IMR-90 (cell line): ENCODE measurements around the gene KCNK18. TPM values are rescaled to one million over a fixed set of nuclear protein-coding genes. Genes with fewer than 3 reads are reported as not detected.

Experiments
- ATAC-seq: fragments of 200-7000 bp; cut with Tn5 transposase; 2 replicates; pipeline ENCODE4 v1.9.1; 2020; ENCODE audit warnings: low read depth, mild to moderate bottlenecking, moderate library complexity
- BruUV-seq: library from RNA; stranded (reverse); fragments of 400-500 nt; replicated peaks from 2 replicates; lab custom pipeline; 2021; lab: Mats Ljungman, UMichigan
- CTCF ChIA-PET: fragments of 300-600 bp; formaldehyde crosslinking; extraction: SDS; loops from one replicate; lab custom pipeline; 2021; ENCODE audit warnings: antibody characterized with exemption; lab: Yijun Ruan, JAX
- POLR2A ChIA-PET: fragments of 300-600 bp; sonication (Branson Sonifier 250); formaldehyde crosslinking; loops from one replicate; lab custom pipeline; 2022; ENCODE audit warnings: antibody characterized with exemption; ENCODE audit not compliant: unreplicated experiment; lab: Charles Lee
- DNase-seq: peaks from one replicate; pipeline ENCODE4 v3.0.0; 2013
- H2AFZ ChIP-seq: replicated peaks from 2 replicates; pipeline ENCODE3; 2013; ENCODE audit warnings: low read length, mild to moderate bottlenecking; ENCODE audit not compliant: poor library complexity
- H2AK5ac ChIP-seq: 2 replicates; pipeline ENCODE4 v1.6.1; 2013; ENCODE audit warnings: low read depth, low read length, inconsistent platforms
- H2AK9ac ChIP-seq: replicated peaks from 2 replicates; pipeline ENCODE3; 2013; ENCODE audit warnings: mild to moderate bottlenecking, low read depth, low read length, moderate library complexity; ENCODE audit not compliant: poor library complexity
- H2BK120ac ChIP-seq: 2 replicates; pipeline ENCODE4 v1.6.1; 2013; ENCODE audit warnings: low read depth, low read length, inconsistent platforms
- H2BK15ac ChIP-seq: 3 replicates; pipeline ENCODE4 v1.6.1; 2013; ENCODE audit warnings: low read depth, low read length, inconsistent platforms
- H2BK20ac ChIP-seq: 2 replicates; pipeline ENCODE4 v1.6.1; 2013; ENCODE audit warnings: low read depth, mild to moderate bottlenecking, inconsistent platforms, low read length, moderate library complexity
- H2BK5ac ChIP-seq: 2 replicates; pipeline ENCODE4 v1.6.1; 2013; ENCODE audit warnings: mild to moderate bottlenecking, low read depth, low read length, inconsistent platforms; ENCODE audit not compliant: poor library complexity, severe bottlenecking
- H3K14ac ChIP-seq: replicated peaks from 2 replicates; pipeline ENCODE4 v1.6.1; 2013; ENCODE audit warnings: low read depth, low read length, inconsistent platforms
- H3K18ac ChIP-seq: 2 replicates; pipeline ENCODE4 v1.6.1; 2013; ENCODE audit warnings: low read depth, low read length, control low read depth
- H3K23ac ChIP-seq: 2 replicates; pipeline ENCODE4 v1.6.1; 2013; ENCODE audit warnings: low read depth, low read length, inconsistent platforms
- H3K27ac ChIP-seq: 2 replicates; pipeline ENCODE4 v1.5.1; 2013; ENCODE audit warnings: mild to moderate bottlenecking, control low read depth, low read length; ENCODE audit not compliant: insufficient read depth
- H3K27me3 ChIP-seq: 2 replicates; pipeline ENCODE4 v1.6.1; 2013; ENCODE audit warnings: low read length; ENCODE audit not compliant: control insufficient read depth, insufficient read depth
- H3K36me3 ChIP-seq: 2 replicates; pipeline ENCODE4 v1.6.1; 2013; ENCODE audit warnings: low read length, mixed read lengths; ENCODE audit not compliant: control insufficient read depth, insufficient read depth
- H3K4ac ChIP-seq: 2 replicates; pipeline ENCODE4 v1.6.1; 2013; ENCODE audit warnings: low read depth, low read length, inconsistent platforms
- H3K4me1 ChIP-seq: 2 replicates; pipeline ENCODE4 v1.6.1; 2013; ENCODE audit warnings: low read length, mixed read lengths; ENCODE audit not compliant: control insufficient read depth, insufficient read depth
- H3K4me2 ChIP-seq: 2 replicates; pipeline ENCODE4 v1.6.1; 2013; ENCODE audit warnings: low read depth, mild to moderate bottlenecking, control low read depth, low read length, moderate library complexity
- H3K4me3 ChIP-seq: 2 replicates; pipeline ENCODE4 v1.5.1; 2013; ENCODE audit warnings: low read depth, mild to moderate bottlenecking, control low read depth, low read length, moderate library complexity; ENCODE audit not compliant: insufficient read depth
- H3K56ac ChIP-seq: 2 replicates; pipeline ENCODE4 v1.6.1; 2013; ENCODE audit warnings: low read length, inconsistent platforms; ENCODE audit not compliant: insufficient read depth; ENCODE audit errors: extremely low read depth
- H3K79me1 ChIP-seq, 2 experiments: 2 replicates each; pipeline ENCODE4 v1.6.1; 2013; ENCODE audit warnings: low read length in 2 of 2, inconsistent platforms in 1 of 2, low read depth in 1 of 2
- H3K9ac ChIP-seq: 2 replicates; pipeline ENCODE4 v1.6.1; 2013; ENCODE audit warnings: low read depth, low read length, control low read depth
- H3K9me1 ChIP-seq: 2 replicates; pipeline ENCODE4 v1.6.1; 2013; ENCODE audit warnings: low read length, inconsistent platforms; ENCODE audit not compliant: insufficient read depth
- H3K9me3 ChIP-seq: 2 replicates; pipeline ENCODE4 v1.6.1; 2013; ENCODE audit warnings: low read length; ENCODE audit not compliant: control insufficient read depth, insufficient read depth
- H4K20me1 ChIP-seq: 2 replicates; pipeline ENCODE4 v1.6.1; 2013; ENCODE audit warnings: low read length, inconsistent platforms; ENCODE audit not compliant: insufficient read depth
- H4K5ac ChIP-seq: 2 replicates; pipeline ENCODE4 v1.6.1; 2013; ENCODE audit warnings: mild to moderate bottlenecking, low read depth, low read length, control low read depth
- H4K8ac ChIP-seq, 2 experiments: 2 replicates each; pipeline ENCODE4 v1.6.1; 2013; ENCODE audit warnings: low read depth in 2 of 2, low read length in 2 of 2, control low read depth in 1 of 2, inconsistent platforms in 1 of 2
- H4K91ac ChIP-seq: 2 replicates; pipeline ENCODE4 v1.6.1; 2013; ENCODE audit warnings: low read depth, low read length, inconsistent platforms; ENCODE audit not compliant: insufficient read depth
- CHD1 ChIP-seq: IDR thresholded peaks from 2 replicates; pipeline ENCODE4 v1.6.1; 2012; ENCODE audit warnings: low read depth, low read length, improper control_type of control experiment
- FOS ChIP-seq: fragments of 150-350 bp; IDR thresholded peaks from 2 replicates; pipeline ENCODE4 v1.6.1; 2016; ENCODE audit warnings: low read depth, low read length
- MXI1 ChIP-seq: IDR thresholded peaks from 2 replicates; pipeline ENCODE4 v1.6.1; 2012; ENCODE audit warnings: low read depth, mild to moderate bottlenecking, low read length, moderate library complexity, borderline replicate concordance
- NFE2L2 ChIP-seq: fragments of 150-350 bp; IDR thresholded peaks from 2 replicates; pipeline ENCODE4 v1.6.1; 2016; ENCODE audit warnings: low read depth, mild to moderate bottlenecking, low read length
- POLR2A ChIP-seq: IDR thresholded peaks from 2 replicates; pipeline ENCODE4 v1.6.1; 2012; ENCODE audit warnings: mild to moderate bottlenecking, low read depth, low read length
- RCOR1 ChIP-seq: IDR thresholded peaks from 2 replicates; pipeline ENCODE4 v1.6.1; 2012; ENCODE audit warnings: mild to moderate bottlenecking, low read length, improper control_type of control experiment; ENCODE audit not compliant: insufficient replicate concordance
- RFX5 ChIP-seq: IDR thresholded peaks from 2 replicates; pipeline ENCODE4 v1.8.0; 2012; ENCODE audit warnings: low read depth, mild to moderate bottlenecking, low read length, moderate library complexity
- WGBS, 2 experiments: methylation state at CpG; one replicate each; pipeline versions ENCODE4 v1.1.5 to v1.1.7; 2013; ENCODE audit warnings: missing lambda C conversion rate in 2 of 2; ENCODE audit not compliant: insufficient read length in 1 of 2; ENCODE audit errors: extremely low coverage in 2 of 2; 5-methylcytosine and 5-hydroxymethylcytosine counted together
- dilution Hi-C: fragments of 300-500 bp; cut with HindIII; formaldehyde crosslinking; loops from one replicate; pipeline ENCODE4 v1.14.3; 2018; ENCODE audit warnings: low sequenced_read_pairs; ENCODE audit not compliant: unreplicated experiment
- in situ Hi-C: fragments of 300-500 bp; cut with MboI; formaldehyde crosslinking; loops from 3 replicates; pipeline ENCODE4 v1.14.3; 2019; ENCODE audit warnings: low sequenced_read_pairs, inconsistent platforms, mixed read lengths
- intact Hi-C: fragments of 100-400 bp; cut with micrococcal nuclease; formaldehyde crosslinking; loops from 2 replicates; pipeline ENCODE4 v1.10.0; 2022
- polyA plus RNA-seq, 3 experiments: library from polyadenylated mRNA; depleted of rRNA; stranded (reverse); fragments of >200 nt; gene quantifications; 2 replicates each; pipeline ENCODE4 v1.2.3, GENCODE V29; 2012; ENCODE audit warnings: low replicate concordance in 1 of 3
- total RNA-seq: library from RNA; depleted of rRNA; stranded (reverse); fragments of >200 nt; gene quantifications from 2 replicates; pipeline ENCODE4 v1.2.3, GENCODE V29; 2012
- TF ChIP-seq, protein P1 (sequence below): conservative IDR thresholded peaks from 2 replicates; pipeline ENCODE4 v1.5.1; 2012; ENCODE audit warnings: mild to moderate bottlenecking, low read depth, low read length, improper control_type of control experiment
- TF ChIP-seq, protein P2 (sequence below): fragments of 150-350 bp; IDR thresholded peaks from 2 replicates; pipeline ENCODE4 v1.6.1; 2017; ENCODE audit warnings: mild to moderate bottlenecking, antibody characterized with exemption, low read length, low read depth

Gene KCNK18
- total and polyA plus RNA-seq, 2 of the 4 experiments (the other 2 are of a cell fraction), result not detected

DNA sequence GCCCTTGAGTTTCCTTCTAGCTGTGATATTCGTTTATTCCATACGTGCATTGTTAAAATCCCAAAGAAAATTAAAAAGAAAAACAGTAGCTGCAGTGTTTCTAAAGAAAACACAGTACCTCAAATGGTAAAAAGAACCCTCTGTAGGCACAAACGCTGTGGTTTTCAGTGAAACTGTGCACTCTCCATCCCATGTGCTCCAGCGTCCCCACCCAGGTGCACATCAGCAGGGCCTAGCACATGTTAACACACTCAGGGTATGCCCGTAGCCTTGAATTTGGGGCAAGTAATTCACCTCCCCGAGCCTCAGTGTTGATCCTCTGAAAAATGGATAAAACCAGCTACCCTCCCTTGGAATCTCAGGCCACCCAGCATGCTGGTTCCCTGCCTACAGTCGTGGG, 53.1 kb downstream of the KCNK18 start:
- Histone ChIP-seq H4K91ac (no peak overlapping the region), H3K4me1 (no peaks in the 10 kb centered on the region), H2AK5ac (no peak overlapping the region), H2AFZ (no peak overlapping the region), H3K14ac (no peak overlapping the region), H2BK120ac (no peak overlapping the region), H3K36me3 (no peaks in the 10 kb centered on the region), H4K20me1 (no peaks in the 10 kb centered on the region), H3K56ac (no peak overlapping the region), H3K4me3 (no peak overlapping the region), H2BK15ac (no peak overlapping the region), H4K8ac (no peak overlapping the region), H2BK5ac (no peak overlapping the region), H3K4ac (no peak overlapping the region), H3K9me1 (no peaks in the 10 kb centered on the region), H3K9me3 (no peaks in the 10 kb centered on the region), H3K18ac (no peak overlapping the region), H3K27me3 (peaks cover 4% of the 10 kb centered on the region), H3K9ac (no peak overlapping the region), H2AK9ac (no peak overlapping the region), H3K79me1 (no peaks in the 10 kb centered on the region), H2BK20ac (no peak overlapping the region), H3K4me2 (no peak overlapping the region), H4K5ac (no peak overlapping the region), H3K27ac (no peak overlapping the region), H3K23ac (no peak overlapping the region)
- ChIA-PET POLR2A (no interaction called here), CTCF (no interaction called here)
- dilution Hi-C loops, result no loop called here
- in situ Hi-C loops, result no loop called here
- DNase-seq (no peak), ATAC-seq (no peak)
- 73% methylated on average over 2 of the region's 7 CpGs; no CpG with 5 or more reads in 1 of the 2 experiments for WGBS, 2 experiments
- intact Hi-C loops, result no loop called here
- no TSS peak for BruUV-seq
- no peak for TF ChIP-seq FOS
- TF ChIP-seq, protein P1, sequence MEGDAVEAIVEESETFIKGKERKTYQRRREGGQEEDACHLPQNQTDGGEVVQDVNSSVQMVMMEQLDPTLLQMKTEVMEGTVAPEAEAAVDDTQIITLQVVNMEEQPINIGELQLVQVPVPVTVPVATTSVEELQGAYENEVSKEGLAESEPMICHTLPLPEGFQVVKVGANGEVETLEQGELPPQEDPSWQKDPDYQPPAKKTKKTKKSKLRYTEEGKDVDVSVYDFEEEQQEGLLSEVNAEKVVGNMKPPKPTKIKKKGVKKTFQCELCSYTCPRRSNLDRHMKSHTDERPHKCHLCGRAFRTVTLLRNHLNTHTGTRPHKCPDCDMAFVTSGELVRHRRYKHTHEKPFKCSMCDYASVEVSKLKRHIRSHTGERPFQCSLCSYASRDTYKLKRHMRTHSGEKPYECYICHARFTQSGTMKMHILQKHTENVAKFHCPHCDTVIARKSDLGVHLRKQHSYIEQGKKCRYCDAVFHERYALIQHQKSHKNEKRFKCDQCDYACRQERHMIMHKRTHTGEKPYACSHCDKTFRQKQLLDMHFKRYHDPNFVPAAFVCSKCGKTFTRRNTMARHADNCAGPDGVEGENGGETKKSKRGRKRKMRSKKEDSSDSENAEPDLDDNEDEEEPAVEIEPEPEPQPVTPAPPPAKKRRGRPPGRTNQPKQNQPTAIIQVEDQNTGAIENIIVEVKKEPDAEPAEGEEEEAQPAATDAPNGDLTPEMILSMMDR, result no peak
- no peak for TF ChIP-seq RFX5
- TF ChIP-seq MXI1, result no peak
- no peak for TF ChIP-seq NFE2L2
- no peak for TF ChIP-seq CHD1
- TF ChIP-seq, protein P2, sequence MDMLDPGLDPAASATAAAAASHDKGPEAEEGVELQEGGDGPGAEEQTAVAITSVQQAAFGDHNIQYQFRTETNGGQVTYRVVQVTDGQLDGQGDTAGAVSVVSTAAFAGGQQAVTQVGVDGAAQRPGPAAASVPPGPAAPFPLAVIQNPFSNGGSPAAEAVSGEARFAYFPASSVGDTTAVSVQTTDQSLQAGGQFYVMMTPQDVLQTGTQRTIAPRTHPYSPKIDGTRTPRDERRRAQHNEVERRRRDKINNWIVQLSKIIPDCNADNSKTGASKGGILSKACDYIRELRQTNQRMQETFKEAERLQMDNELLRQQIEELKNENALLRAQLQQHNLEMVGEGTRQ, result no peak
- TF ChIP-seq RCOR1, result no peak
- TF ChIP-seq POLR2A, result no peak
